ENCODE data around the gene LHX6. TPM values are rescaled to one million over a fixed set of nuclear protein-coding genes. Genes with fewer than 3 reads are reported as not detected.

Gene LHX6
- total and polyA plus RNA-seq, 2 of the 8 experiments (the other 6 are each of a cell fraction or from before 2014, with no cell fraction given): 0.92 to 1.2 TPM

GRCh38 chr9:122215663-122216062, 13.1 kb downstream of the LHX6 start (continued):
- TF ChIP-seq TAF7 (optimal IDR thresholded peaks at IDR 0.05; ENCODE audit: borderline replicate concordance, low read depth, low read length): no peak
- TF ChIP-seq POU5F1 (IDR thresholded peaks at IDR 0.05; ENCODE audit: low read depth, low read length): no peak
- no peak for TF ChIP-seq KDM1A (IDR thresholded peaks at IDR 0.05; ENCODE audit: borderline replicate concordance, low read length)
